Esophagus squamous epithelium (tissue), 5 donors: ENCODE results near the gene FBXW7. TPM values are rescaled to one million over a fixed set of nuclear protein-coding genes. Genes with fewer than 3 reads are reported as not detected.

Source experiments
- DNase-seq: peaks from one replicate; lab custom pipeline; 2025; lab: John Stamatoyannopoulos, UW
- H3K27ac ChIP-seq, 4 donors: fragments of 200-600 bp; sonication (generic); one replicate each; pipeline ENCODE4 v1.5.1; 2016 to 2019; ENCODE audit warnings: mild to moderate bottlenecking in 1 of 4
- H3K27me3 ChIP-seq, 4 donors: fragments of 200-600 bp; sonication (generic); 1 replicate in 3 of 4; 2 replicates in 1 of 4; pipeline versions ENCODE4 v1.5.1 to v1.6.0; 2017 to 2021; ENCODE audit warnings: antibody characterized with exemption in 1 of 4
- H3K36me3 ChIP-seq, 3 donors: fragments of 200-600 bp; sonication (generic); one replicate each; pipeline ENCODE4 v1.5.1; 2016 to 2019
- H3K4me1 ChIP-seq, 3 donors: fragments of 200-600 bp; sonication (generic); one replicate each; pipeline ENCODE4 v1.5.1; 2017 to 2019
- H3K4me3 ChIP-seq, 4 donors: fragments of 200-600 bp; sonication (generic); 1 replicate in 3 of 4; 2 replicates in 1 of 4; pipeline ENCODE4 v1.5.1; 2016 to 2019; ENCODE audit warnings: mild to moderate bottlenecking in 2 of 4, moderate library complexity in 1 of 4
- H3K9me3 ChIP-seq, 3 donors: fragments of 200-600 bp; sonication (generic); one replicate each; pipeline ENCODE4 v1.5.1; 2016 to 2019
- CTCF ChIP-seq, 6 experiments: fragments of 450-650 bp in 4 of 6; fragments of 200-600 bp in 2 of 6; sonication (generic) in 2 of 6; IDR thresholded peaks; one replicate each; pipeline ENCODE4 v1.5.1; 2016 to 2019; ENCODE audit warnings: antibody characterized with exemption in 6 of 6, mild to moderate bottlenecking in 4 of 6, moderate library complexity in 4 of 6
- POLR2A ChIP-seq, 4 donors: fragments of 450-650 bp; IDR thresholded peaks; one replicate each; pipeline ENCODE4 v1.6.1; 2017; ENCODE audit warnings: antibody characterized with exemption in 4 of 4, mild to moderate bottlenecking in 4 of 4, moderate library complexity in 3 of 4
- WGBS, 2 donors: methylation state at CpG; one replicate each; pipeline ENCODE4 v1.1.5; 2018; 5-methylcytosine and 5-hydroxymethylcytosine counted together
- intact Hi-C: fragments of 100-400 bp; cut with DNase I; formaldehyde crosslinking; loops from one replicate; pipeline ENCODE4 v1.15.0; 2022
- total RNA-seq, 4 donors: library from RNA; depleted of rRNA; stranded (reverse); fragments of >200 nt; gene quantifications; one replicate each; pipeline ENCODE4 v1.1.0, GENCODE V29; 2016
- donor health status: DM: yes; HTN: yes; CAD: no.

The FBXW7 gene
- total RNA-seq, 4 donors from 2014 or later = 32.3 to 92.7 (median 36.9) TPM

GRCh38 chr4:152430507-152430906 is 105.4 kb downstream of the FBXW7 start:
- peaks cover 0 to 9% (median 0%) of the 10 kb centered on the region in 3 donors for H3K36me3 ChIP-seq
- H3K9me3 ChIP-seq = no peaks in the 10 kb centered on the region
- intact Hi-C loops = no loop called here
- H3K4me3 ChIP-seq = no peak overlapping the region
- no peaks in the 10 kb centered on the region for H3K27me3 ChIP-seq
- no peak for DNase-seq
- peaks cover 0 to 7% (median 3%) of the 10 kb centered on the region in 3 donors for H3K4me1 ChIP-seq
- TF ChIP-seq CTCF (IDR thresholded peaks at IDR 0.05) (no peak), POLR2A (IDR thresholded peaks at IDR 0.05) (no peak)
- H3K27ac ChIP-seq = no peak overlapping the region

- no peak for TF ChIP-seq CTCF (IDR thresholded peaks at IDR 0.05)
- Histone ChIP-seq H3K27ac (no peak overlapping the region), H3K9me3 (no peaks in the 10 kb centered on the region), H3K36me3 (peaks cover 0 to 9% (median 0%) of the 10 kb centered on the region in 3 donors), H3K4me3 (no peak overlapping the region), H3K27me3 (no peaks in the 10 kb centered on the region), H3K4me1 (peaks cover 0 to 7% (median 3%) of the 10 kb centered on the region in 3 donors)
- 72 to 79% methylated on average over 2 of the region's 2 CpGs for WGBS, 2 donors
- intact Hi-C loops = no loop called here
- DNase-seq = no peak
Observed at GRCh38 chr4:152427981-152428380, 107.9 kb downstream of the FBXW7 start.

- no peaks in the 10 kb centered on the region for H3K27me3 ChIP-seq
- H3K36me3 ChIP-seq = peaks cover 0 to 9% (median 0%) of the 10 kb centered on the region in 3 donors
- TF ChIP-seq CTCF (IDR thresholded peaks at IDR 0.05) (no peak), POLR2A (IDR thresholded peaks at IDR 0.05) (no peak)
- 65 to 79% methylated on average over 2 of the region's 2 CpGs for WGBS, 2 donors
- intact Hi-C loops = no loop called here
- no peak overlapping the region for H3K27ac ChIP-seq
- H3K4me1 ChIP-seq = no peaks in the 10 kb centered on the region
- no peaks in the 10 kb centered on the region for H3K9me3 ChIP-seq
- no peak for DNase-seq
- H3K4me3 ChIP-seq = no peak overlapping the region
Observed at GRCh38 chr4:152424977-152425376, 110.9 kb downstream of the FBXW7 start.

- H3K36me3 ChIP-seq = peaks cover 0 to 9% (median 0%) of the 10 kb centered on the region in 3 donors
Observed at GRCh38 chr4:152424396-152424795, 111.5 kb downstream of the FBXW7 start.

GRCh38 chr4:152422817-152423320 is 113.0 kb downstream of the FBXW7 start:
- no peaks in the 10 kb centered on the region for H3K9me3 ChIP-seq
- TF ChIP-seq CTCF (IDR thresholded peaks at IDR 0.05) (no peak), POLR2A (IDR thresholded peaks at IDR 0.05) (no peak)
- H3K36me3 ChIP-seq = no peaks in the 10 kb centered on the region
- H3K27ac ChIP-seq = no peak overlapping the region
- no peaks in the 10 kb centered on the region for H3K27me3 ChIP-seq
- no peak for DNase-seq
- intact Hi-C loops = no loop called here
- WGBS, 2 donors = 86 to 88% methylated on average over 1 of the region's 1 CpG
- H3K4me1 ChIP-seq = no peaks in the 10 kb centered on the region
- no peak overlapping the region for H3K4me3 ChIP-seq

More at GRCh38 chr4:152424396-152424795, 111.5 kb downstream of the FBXW7 start:
- Histone ChIP-seq H3K4me3 (no peak overlapping the region), H3K4me1 (no peaks in the 10 kb centered on the region), H3K27me3 (no peaks in the 10 kb centered on the region), H3K27ac (no peak overlapping the region), H3K9me3 (no peaks in the 10 kb centered on the region)
- 87 to 92% methylated on average over 3 of the region's 3 CpGs for WGBS, 2 donors
- DNase-seq = no peak
- TF ChIP-seq CTCF (IDR thresholded peaks at IDR 0.05) = no peak
- TF ChIP-seq POLR2A (IDR thresholded peaks at IDR 0.05) = no peak
- intact Hi-C loops = no loop called here
